GDM1 (cell line): ENCODE measurements around the gene CHRNB1.

Source experiments
- DNase-seq: peaks from one replicate; lab custom pipeline; 2025; lab: John Stamatoyannopoulos, UW

The CHRNB1 gene

GRCh38 chr17:7484919-7485377 lies 40.1 kb downstream of the CHRNB1 start:
- DNase-seq, result no peak

- no peak for DNase-seq
Measured at GRCh38 chr17:7486181-7486580, 41.3 kb downstream of the CHRNB1 start.

- DNase-seq, result no peak
Measured at GRCh38 chr17:7490144-7490543, 45.3 kb downstream of the CHRNB1 start.

GRCh38 chr17:7491583-7491982 lies 46.7 kb downstream of the CHRNB1 start:
- DNase-seq, result no peak

- no peak for DNase-seq
Measured at GRCh38 chr17:7493941-7494340, 49.1 kb downstream of the CHRNB1 start.

- no peak for DNase-seq
Measured at GRCh38 chr17:7495906-7496434, 51.1 kb downstream of the CHRNB1 start.

GRCh38 chr17:7496470-7497183 lies 51.8 kb downstream of the CHRNB1 start:
- DNase-seq, result no peak

GRCh38 chr17:7497228-7497627 lies 52.4 kb downstream of the CHRNB1 start:
- DNase-seq, result no peak

GRCh38 chr17:7497636-7498035 lies 52.8 kb downstream of the CHRNB1 start:
- no peak for DNase-seq

GRCh38 chr17:7499161-7499560 lies 54.3 kb downstream of the CHRNB1 start:
- DNase-seq, result no peak

- no peak for DNase-seq
Measured at GRCh38 chr17:7501729-7502128, 56.9 kb downstream of the CHRNB1 start.

GRCh38 chr17:7502171-7502847 lies 57.4 kb downstream of the CHRNB1 start:
- no peak for DNase-seq

GRCh38 chr17:7502987-7503386 lies 58.1 kb downstream of the CHRNB1 start:
- DNase-seq, result no peak

GRCh38 chr17:7503521-7503920 lies 58.7 kb downstream of the CHRNB1 start:
- no peak for DNase-seq
